ENCODE measurements around the gene HTD2.

Gene HTD2

DNA sequence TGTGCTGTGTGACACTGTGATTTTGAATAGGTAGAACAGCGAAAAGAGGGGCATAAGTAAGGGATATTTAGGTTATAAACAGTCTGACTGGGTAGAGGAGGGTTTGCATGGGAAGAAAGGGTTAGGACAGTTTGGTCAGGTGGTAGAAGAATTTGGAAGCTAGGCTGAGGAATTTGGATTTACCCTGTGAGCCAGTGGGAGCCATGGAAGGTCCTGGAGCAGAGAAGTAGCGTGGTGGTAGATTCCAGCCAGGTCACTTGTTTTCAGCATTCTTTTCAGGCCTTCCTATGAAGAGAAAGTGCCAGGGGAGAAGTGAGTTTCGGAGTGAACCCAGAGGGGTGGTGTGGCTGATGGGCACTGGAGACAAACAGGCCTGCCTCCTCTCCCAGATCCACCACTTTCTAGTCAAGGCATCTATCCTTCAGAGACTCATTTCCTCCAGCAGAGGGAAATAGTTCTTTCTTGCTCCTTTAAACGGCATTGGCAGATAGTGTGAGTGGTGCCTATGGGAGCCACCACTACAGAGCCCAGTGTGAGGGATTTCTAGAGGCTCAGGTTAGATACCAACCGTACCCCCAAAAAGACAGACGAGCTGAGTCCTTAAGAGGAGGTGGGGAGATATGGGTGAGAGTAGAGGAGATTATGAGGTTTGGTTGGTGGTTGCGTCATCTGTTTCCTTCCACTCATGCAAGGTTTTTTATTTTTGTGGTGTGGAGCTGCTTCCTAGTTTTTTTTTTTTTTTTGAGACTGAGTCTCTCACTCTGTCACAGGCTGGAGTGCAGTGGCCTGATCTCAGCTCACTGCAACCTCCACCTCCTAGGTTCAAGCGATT lies 47.6 kb downstream of the HTD2 start:
- Histone ChIP-seq H3K36me3 (ENCODE audit: control insufficient read depth in 1 of 2, insufficient read depth in 2 of 2, low read length in 2 of 2) (no peaks in the 10 kb centered on the region), H3K9me3 (ENCODE audit: control insufficient read depth in 1 of 2, low read length in 2 of 2) (no peaks in the 10 kb centered on the region), H3K4me3 (ENCODE audit: low read depth in 1 of 2, low read length in 2 of 2) (no peak overlapping the region), H3K9ac (ENCODE audit: low read depth in 1 of 2, low read length in 2 of 2) (no peak overlapping the region), H3K27me3 (ENCODE audit: control insufficient read depth in 1 of 2, insufficient read depth in 2 of 2, low read length in 2 of 2) (no peaks in the 10 kb centered on the region), H3K27ac (ENCODE audit: low read depth, low read length) (no peak overlapping the region), H3K4me1 (ENCODE audit: control insufficient read depth in 1 of 2, insufficient read depth in 2 of 2, low read length in 2 of 2) (peaks cover 11 to 16% of the 10 kb centered on the region in 2 donors)

DNA sequence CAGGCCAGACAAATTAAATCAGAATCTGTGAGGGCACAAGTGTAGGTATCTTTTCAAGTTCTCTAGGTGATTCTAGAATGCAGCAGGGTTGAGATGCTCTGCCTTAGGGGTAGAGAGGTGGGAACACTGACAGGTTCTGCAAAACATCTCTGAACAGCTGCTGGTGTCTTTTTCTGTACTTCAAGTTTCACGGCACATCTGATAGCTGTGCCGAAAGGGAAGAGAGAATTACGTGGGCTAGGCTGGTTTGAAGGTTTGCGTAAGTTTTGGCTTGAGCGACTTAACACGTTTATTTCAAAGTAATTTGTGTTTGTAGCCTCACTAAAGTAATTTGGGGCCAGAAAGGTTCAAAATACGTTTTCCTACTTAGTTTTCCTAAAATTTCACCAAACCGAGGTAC lies 48.9 kb downstream of the HTD2 start:
- H3K4me3 ChIP-seq (ENCODE audit: low read depth in 1 of 2, low read length in 2 of 2), result no peak overlapping the region
- H3K4me1 ChIP-seq (ENCODE audit: control insufficient read depth in 1 of 2, insufficient read depth in 2 of 2, low read length in 2 of 2), result peaks cover 8 to 11% of the 10 kb centered on the region in 2 donors

DNA sequence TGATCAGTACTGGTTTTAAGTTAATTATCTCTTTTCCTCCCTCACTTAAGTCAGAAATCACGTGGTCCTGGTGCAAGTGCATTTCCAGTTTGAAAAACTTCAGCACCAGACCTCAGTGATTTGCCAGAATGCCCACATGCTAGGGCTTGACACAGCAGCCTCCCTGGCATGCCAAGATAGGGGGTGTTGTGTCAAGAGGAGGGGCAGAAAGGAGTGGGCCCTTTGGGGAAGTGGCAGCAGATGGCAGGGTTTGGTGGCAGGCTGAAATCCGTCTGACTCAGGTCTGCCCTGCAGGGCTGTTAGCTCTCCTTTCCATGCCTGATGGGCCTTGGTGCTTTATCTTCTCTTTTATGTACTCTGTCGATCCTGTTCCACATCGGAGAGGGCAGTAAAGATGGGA lies 49.7 kb downstream of the HTD2 start:
- H3K9ac ChIP-seq (ENCODE audit: low read depth in 1 of 2, low read length in 2 of 2), result no peak overlapping the region
- H3K4me1 ChIP-seq (ENCODE audit: control insufficient read depth in 1 of 2, insufficient read depth in 2 of 2, low read length in 2 of 2), result peaks cover 4 to 11% of the 10 kb centered on the region in 2 donors
- no peaks in the 10 kb centered on the region for H3K36me3 ChIP-seq (ENCODE audit: control insufficient read depth in 1 of 2, insufficient read depth in 2 of 2, low read length in 2 of 2)
- no peak overlapping the region for H3K4me3 ChIP-seq (ENCODE audit: low read depth in 1 of 2, low read length in 2 of 2)
- H3K27me3 ChIP-seq (ENCODE audit: control insufficient read depth in 1 of 2, insufficient read depth in 2 of 2, low read length in 2 of 2), result no peaks in the 10 kb centered on the region
- no peak overlapping the region for H3K27ac ChIP-seq (ENCODE audit: low read depth, low read length)
- no peaks in the 10 kb centered on the region for H3K9me3 ChIP-seq (ENCODE audit: control insufficient read depth in 1 of 2, low read length in 2 of 2)

More for the DNA sequence above, 48.9 kb downstream of the HTD2 start:
- Histone ChIP-seq H3K36me3 (ENCODE audit: control insufficient read depth in 1 of 2, insufficient read depth in 2 of 2, low read length in 2 of 2) (no peaks in the 10 kb centered on the region), H3K27me3 (ENCODE audit: control insufficient read depth in 1 of 2, insufficient read depth in 2 of 2, low read length in 2 of 2) (no peaks in the 10 kb centered on the region), H3K9ac (ENCODE audit: low read depth in 1 of 2, low read length in 2 of 2) (no peak overlapping the region), H3K9me3 (ENCODE audit: control insufficient read depth in 1 of 2, low read length in 2 of 2) (no peaks in the 10 kb centered on the region), H3K27ac (ENCODE audit: low read depth, low read length) (no peak overlapping the region)

DNA sequence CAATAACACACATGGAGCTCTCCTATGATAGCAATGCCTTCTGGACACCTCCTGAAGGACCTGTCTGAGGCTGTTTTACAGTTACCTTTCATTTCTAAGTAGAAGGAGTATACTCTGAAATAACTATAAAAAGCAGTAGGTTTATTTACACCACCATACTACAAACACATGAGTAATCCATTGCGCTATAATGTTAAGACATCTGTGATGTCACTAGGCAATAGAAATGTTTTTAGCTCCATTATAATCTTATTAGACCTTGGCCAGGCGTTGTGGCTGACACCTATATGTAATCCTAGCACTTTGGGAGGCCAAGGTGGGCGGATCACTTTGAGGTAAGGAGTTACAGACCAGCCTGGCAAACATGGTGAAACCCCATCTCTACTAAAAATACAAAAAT lies 51.1 kb downstream of the HTD2 start:
- H3K9ac ChIP-seq (ENCODE audit: low read depth in 1 of 2, low read length in 2 of 2), result no peak overlapping the region
- H3K4me3 ChIP-seq (ENCODE audit: low read depth in 1 of 2, low read length in 2 of 2), result no peak overlapping the region
- H3K4me1 ChIP-seq (ENCODE audit: control insufficient read depth in 1 of 2, insufficient read depth in 2 of 2, low read length in 2 of 2), result peaks cover 4 to 11% of the 10 kb centered on the region in 2 donors
- H3K27ac ChIP-seq (ENCODE audit: low read depth, low read length), result no peak overlapping the region
- no peaks in the 10 kb centered on the region for H3K36me3 ChIP-seq (ENCODE audit: control insufficient read depth in 1 of 2, insufficient read depth in 2 of 2, low read length in 2 of 2)
- no peaks in the 10 kb centered on the region for H3K27me3 ChIP-seq (ENCODE audit: control insufficient read depth in 1 of 2, insufficient read depth in 2 of 2, low read length in 2 of 2)
- H3K9me3 ChIP-seq (ENCODE audit: control insufficient read depth in 1 of 2, low read length in 2 of 2), result no peaks in the 10 kb centered on the region

DNA sequence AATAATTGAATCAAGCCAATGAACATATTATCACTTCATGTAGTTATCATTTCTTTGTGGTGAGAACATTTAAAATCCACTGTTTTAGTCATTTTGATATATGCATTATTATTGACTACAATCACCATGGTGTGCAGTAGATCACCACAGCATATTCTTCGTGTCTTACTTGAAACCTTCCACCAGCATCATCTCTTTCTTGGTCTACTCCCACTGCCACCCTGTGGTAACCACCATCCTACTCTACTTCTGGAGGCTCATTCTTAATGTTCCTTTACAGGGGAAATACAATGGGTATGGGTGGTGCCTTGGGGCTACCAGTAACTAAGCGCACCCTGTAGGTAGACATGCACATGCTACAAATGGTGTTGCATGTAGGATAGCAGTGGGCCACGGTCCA lies 51.8 kb downstream of the HTD2 start:
- Histone ChIP-seq H3K36me3 (ENCODE audit: control insufficient read depth in 1 of 2, insufficient read depth in 2 of 2, low read length in 2 of 2) (no peaks in the 10 kb centered on the region), H3K9ac (ENCODE audit: low read depth in 1 of 2, low read length in 2 of 2) (no peak overlapping the region), H3K9me3 (ENCODE audit: control insufficient read depth in 1 of 2, low read length in 2 of 2) (no peaks in the 10 kb centered on the region), H3K27ac (ENCODE audit: low read depth, low read length) (no peak overlapping the region), H3K4me3 (ENCODE audit: low read depth in 1 of 2, low read length in 2 of 2) (no peak overlapping the region), H3K4me1 (ENCODE audit: control insufficient read depth in 1 of 2, insufficient read depth in 2 of 2, low read length in 2 of 2) (peaks cover 4 to 11% of the 10 kb centered on the region in 2 donors), H3K27me3 (ENCODE audit: control insufficient read depth in 1 of 2, insufficient read depth in 2 of 2, low read length in 2 of 2) (no peaks in the 10 kb centered on the region)

DNA sequence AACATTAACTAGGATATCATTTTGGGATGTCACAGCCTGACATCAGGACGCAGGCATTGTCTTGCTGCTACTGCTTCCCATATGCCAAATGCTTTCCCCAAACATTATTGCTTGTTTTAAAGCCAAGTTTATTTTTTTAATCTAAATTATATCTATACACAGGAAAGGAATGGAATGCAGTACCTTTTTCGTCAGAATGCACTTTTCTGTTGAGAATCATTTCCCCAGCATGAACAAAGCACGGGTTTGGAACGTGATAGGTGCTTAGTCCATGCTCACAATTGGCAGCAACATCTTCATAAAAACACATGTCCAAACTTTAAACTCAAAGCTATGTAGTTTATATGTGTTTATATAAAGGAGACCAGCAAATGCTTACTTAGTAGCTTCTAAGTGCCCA lies 52.5 kb downstream of the HTD2 start:
- H3K27me3 ChIP-seq (ENCODE audit: control insufficient read depth in 1 of 2, insufficient read depth in 2 of 2, low read length in 2 of 2), result no peaks in the 10 kb centered on the region
- H3K4me1 ChIP-seq (ENCODE audit: control insufficient read depth in 1 of 2, insufficient read depth in 2 of 2, low read length in 2 of 2), result peaks cover 4 to 11% of the 10 kb centered on the region in 2 donors
- H3K27ac ChIP-seq (ENCODE audit: low read depth, low read length), result no peak overlapping the region
- H3K9me3 ChIP-seq (ENCODE audit: control insufficient read depth in 1 of 2, low read length in 2 of 2), result no peaks in the 10 kb centered on the region
- no peaks in the 10 kb centered on the region for H3K36me3 ChIP-seq (ENCODE audit: control insufficient read depth in 1 of 2, insufficient read depth in 2 of 2, low read length in 2 of 2)
- H3K4me3 ChIP-seq (ENCODE audit: low read depth in 1 of 2, low read length in 2 of 2), result no peak overlapping the region
- no peak overlapping the region for H3K9ac ChIP-seq (ENCODE audit: low read depth in 1 of 2, low read length in 2 of 2)

DNA sequence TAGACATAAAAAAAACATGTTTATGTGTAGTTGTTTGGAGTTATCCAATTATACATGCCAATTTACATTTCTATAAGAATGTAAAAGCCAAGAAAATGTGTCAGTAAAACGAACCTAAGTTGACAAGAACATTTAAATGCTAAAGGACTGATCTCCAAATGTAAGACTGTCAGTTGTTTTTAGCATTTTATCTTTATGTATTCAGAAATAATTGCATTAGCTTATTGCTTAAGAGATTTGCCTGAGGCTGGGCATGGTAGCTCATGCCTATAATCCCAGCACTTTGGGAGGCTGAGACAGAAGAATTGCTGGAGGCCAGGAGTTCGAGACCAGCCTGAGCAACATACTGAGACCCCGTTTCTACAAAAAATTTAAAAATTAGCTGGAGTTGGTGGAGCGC lies 53.3 kb downstream of the HTD2 start:
- Histone ChIP-seq H3K27ac (ENCODE audit: low read depth, low read length) (no peak overlapping the region), H3K4me3 (ENCODE audit: low read depth in 1 of 2, low read length in 2 of 2) (no peak overlapping the region), H3K27me3 (ENCODE audit: control insufficient read depth in 1 of 2, insufficient read depth in 2 of 2, low read length in 2 of 2) (no peaks in the 10 kb centered on the region), H3K4me1 (ENCODE audit: control insufficient read depth in 1 of 2, insufficient read depth in 2 of 2, low read length in 2 of 2) (peaks cover 0 to 11% of the 10 kb centered on the region in 2 donors), H3K9me3 (ENCODE audit: control insufficient read depth in 1 of 2, low read length in 2 of 2) (no peaks in the 10 kb centered on the region), H3K36me3 (ENCODE audit: control insufficient read depth in 1 of 2, insufficient read depth in 2 of 2, low read length in 2 of 2) (no peaks in the 10 kb centered on the region), H3K9ac (ENCODE audit: low read depth in 1 of 2, low read length in 2 of 2) (no peak overlapping the region)

DNA sequence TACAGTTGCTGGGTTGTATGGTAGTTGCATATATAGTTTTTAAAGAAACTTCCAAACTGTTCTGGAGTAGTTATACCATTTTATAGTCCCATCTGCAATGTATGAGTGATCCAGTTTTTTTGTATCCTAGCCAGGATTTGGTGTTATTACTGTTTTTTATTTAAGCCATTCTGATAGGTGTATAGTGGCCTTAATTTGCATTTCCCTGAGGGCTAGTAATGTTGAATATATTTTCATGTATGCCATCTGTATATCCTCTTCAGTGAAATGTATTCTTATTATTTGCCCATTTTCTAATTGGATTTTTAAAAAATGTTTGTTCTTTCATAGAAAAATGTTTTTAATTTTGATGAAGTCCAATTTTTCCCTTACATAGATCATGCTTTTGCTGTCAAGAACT lies 55.5 kb downstream of the HTD2 start:
- Histone ChIP-seq H3K4me1 (ENCODE audit: control insufficient read depth in 1 of 2, insufficient read depth in 2 of 2, low read length in 2 of 2) (no peaks in the 10 kb centered on the region), H3K9ac (ENCODE audit: low read depth in 1 of 2, low read length in 2 of 2) (no peak overlapping the region), H3K36me3 (ENCODE audit: control insufficient read depth in 1 of 2, insufficient read depth in 2 of 2, low read length in 2 of 2) (no peaks in the 10 kb centered on the region), H3K27me3 (ENCODE audit: control insufficient read depth in 1 of 2, insufficient read depth in 2 of 2, low read length in 2 of 2) (no peaks in the 10 kb centered on the region), H3K27ac (ENCODE audit: low read depth, low read length) (no peak overlapping the region), H3K4me3 (ENCODE audit: low read depth in 1 of 2, low read length in 2 of 2) (no peak overlapping the region), H3K9me3 (ENCODE audit: control insufficient read depth in 1 of 2, low read length in 2 of 2) (no peaks in the 10 kb centered on the region)

DNA sequence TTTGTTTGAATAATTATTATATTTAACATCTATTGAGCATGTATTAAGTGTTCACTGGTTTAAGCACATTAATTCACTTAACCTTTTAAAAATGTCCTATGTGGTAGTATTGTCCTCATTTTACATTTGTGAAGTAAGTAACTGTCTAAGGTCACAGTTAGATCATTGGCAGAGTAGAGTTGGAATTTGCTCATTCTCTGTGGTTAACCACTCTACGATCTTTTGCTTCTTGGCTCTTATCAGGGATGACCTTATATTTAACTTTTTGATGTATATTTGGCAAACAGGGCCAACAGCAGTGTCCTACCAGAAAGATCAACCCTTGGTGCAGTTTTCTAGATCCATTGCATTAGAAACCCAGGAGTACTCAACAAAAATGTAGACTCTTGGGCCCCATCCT lies 60.4 kb downstream of the HTD2 start:
- Histone ChIP-seq H3K36me3 (ENCODE audit: control insufficient read depth in 1 of 2, insufficient read depth in 2 of 2, low read length in 2 of 2) (no peaks in the 10 kb centered on the region), H3K27ac (ENCODE audit: low read depth, low read length) (no peak overlapping the region), H3K9me3 (ENCODE audit: control insufficient read depth in 1 of 2, low read length in 2 of 2) (no peaks in the 10 kb centered on the region), H3K4me1 (ENCODE audit: control insufficient read depth in 1 of 2, insufficient read depth in 2 of 2, low read length in 2 of 2) (no peaks in the 10 kb centered on the region), H3K4me3 (ENCODE audit: low read depth in 1 of 2, low read length in 2 of 2) (no peak overlapping the region), H3K27me3 (ENCODE audit: control insufficient read depth in 1 of 2, insufficient read depth in 2 of 2, low read length in 2 of 2) (no peaks in the 10 kb centered on the region), H3K9ac (ENCODE audit: low read depth in 1 of 2, low read length in 2 of 2) (no peak overlapping the region)

DNA sequence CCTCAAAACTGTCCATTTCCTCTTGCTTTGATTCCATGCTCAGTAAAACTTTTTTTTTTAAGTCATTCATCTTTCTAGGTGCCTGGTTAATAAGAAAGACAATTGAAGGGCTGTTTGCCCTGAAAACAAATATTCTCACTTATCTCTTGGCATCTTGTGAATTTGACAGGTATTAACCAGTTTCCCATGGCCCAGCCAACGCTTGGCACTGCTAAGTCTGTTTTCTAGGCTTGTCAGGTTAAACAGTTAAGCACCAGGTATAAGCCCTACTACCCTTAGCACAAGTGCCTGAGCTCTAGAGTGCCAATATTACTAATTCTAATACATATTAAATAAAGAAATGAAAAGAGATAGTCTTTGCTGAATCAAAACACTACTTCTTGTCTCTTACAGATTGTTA lies 62.7 kb downstream of the HTD2 start:
- H3K36me3 ChIP-seq (ENCODE audit: control insufficient read depth in 1 of 2, insufficient read depth in 2 of 2, low read length in 2 of 2), result no peaks in the 10 kb centered on the region

More for the DNA sequence above, 62.7 kb downstream of the HTD2 start:
- Histone ChIP-seq H3K9ac (ENCODE audit: low read depth in 1 of 2, low read length in 2 of 2) (no peak overlapping the region), H3K4me1 (ENCODE audit: control insufficient read depth in 1 of 2, insufficient read depth in 2 of 2, low read length in 2 of 2) (no peaks in the 10 kb centered on the region), H3K27ac (ENCODE audit: low read depth, low read length) (no peak overlapping the region), H3K27me3 (ENCODE audit: control insufficient read depth in 1 of 2, insufficient read depth in 2 of 2, low read length in 2 of 2) (no peaks in the 10 kb centered on the region), H3K4me3 (ENCODE audit: low read depth in 1 of 2, low read length in 2 of 2) (no peak overlapping the region), H3K9me3 (ENCODE audit: control insufficient read depth in 1 of 2, low read length in 2 of 2) (no peaks in the 10 kb centered on the region)
